Measurements from ENCODE around the gene ENTPD6.
"Not testable (repeated sequence)": the region's sequence is repeated elsewhere in the genome, so short reads cannot be mapped to it uniquely, and the experiment has no call there.

ENTPD6 gene

GRCh38 chr20:25252686-25253421, 57.3 kb downstream of the ENTPD6 start:
- peaks cover 16% of the 10 kb centered on the region; the same call in 1 of the 2 replicates for H3K4me1 ChIP-seq (ENCODE audit: insufficient read depth, low read length)
- no peak overlapping the region for H3K9ac ChIP-seq (ENCODE audit: low read depth, low read length)
- H3K36me3 ChIP-seq (ENCODE audit: insufficient read depth, low read length), result no peaks in the 10 kb centered on the region; the same call in none of the 2 replicates
- H3K9me3 ChIP-seq (ENCODE audit: control insufficient read depth, insufficient read depth, low read length), result no peaks in the 10 kb centered on the region

GRCh38 chr20:25253606-25254275, 58.2 kb downstream of the ENTPD6 start:
- no peaks in the 10 kb centered on the region for H3K9me3 ChIP-seq (ENCODE audit: control insufficient read depth, insufficient read depth, low read length)
- peaks cover 16% of the 10 kb centered on the region; the same call in 1 of the 2 replicates for H3K4me1 ChIP-seq (ENCODE audit: insufficient read depth, low read length)
- no peak overlapping the region for H3K9ac ChIP-seq (ENCODE audit: low read depth, low read length)
- no peaks in the 10 kb centered on the region; the same call in none of the 2 replicates for H3K36me3 ChIP-seq (ENCODE audit: insufficient read depth, low read length)

- H3K9ac ChIP-seq (ENCODE audit: low read depth, low read length), result no peak overlapping the region
- peaks cover 16% of the 10 kb centered on the region; the same call in 1 of the 2 replicates for H3K4me1 ChIP-seq (ENCODE audit: insufficient read depth, low read length)
Observed at GRCh38 chr20:25254571-25254970, 59.1 kb downstream of the ENTPD6 start.

GRCh38 chr20:25254986-25255680, 59.6 kb downstream of the ENTPD6 start:
- Histone ChIP-seq H3K4me1 (ENCODE audit: insufficient read depth, low read length) (peaks cover 16% of the 10 kb centered on the region; the same call in 1 of the 2 replicates), H3K36me3 (ENCODE audit: insufficient read depth, low read length) (no peaks in the 10 kb centered on the region; the same call in none of the 2 replicates), H3K9me3 (ENCODE audit: control insufficient read depth, insufficient read depth, low read length) (no peaks in the 10 kb centered on the region), H3K9ac (ENCODE audit: low read depth, low read length) (no peak overlapping the region)

More at GRCh38 chr20:25254571-25254970, 59.1 kb downstream of the ENTPD6 start:
- H3K36me3 ChIP-seq (ENCODE audit: insufficient read depth, low read length), result no peaks in the 10 kb centered on the region; the same call in none of the 2 replicates
- H3K9me3 ChIP-seq (ENCODE audit: control insufficient read depth, insufficient read depth, low read length), result no peaks in the 10 kb centered on the region

GRCh38 chr20:25256226-25256859, 60.8 kb downstream of the ENTPD6 start:
- Histone ChIP-seq H3K9ac (ENCODE audit: low read depth, low read length) (no peak overlapping the region), H3K36me3 (ENCODE audit: insufficient read depth, low read length) (no peaks in the 10 kb centered on the region; the same call in 1 of the 2 replicates), H3K4me1 (ENCODE audit: insufficient read depth, low read length) (peaks cover 16% of the 10 kb centered on the region; the same call in 1 of the 2 replicates), H3K9me3 (ENCODE audit: control insufficient read depth, insufficient read depth, low read length) (no peaks in the 10 kb centered on the region)

- no peaks in the 10 kb centered on the region; the same call in none of the 2 replicates for H3K36me3 ChIP-seq (ENCODE audit: insufficient read depth, low read length)
- no peaks in the 10 kb centered on the region for H3K9me3 ChIP-seq (ENCODE audit: control insufficient read depth, insufficient read depth, low read length)
- H3K4me1 ChIP-seq (ENCODE audit: insufficient read depth, low read length), result peaks cover 13% of the 10 kb centered on the region; the same call in 1 of the 2 replicates
- no peak overlapping the region for H3K9ac ChIP-seq (ENCODE audit: low read depth, low read length)
Observed at GRCh38 chr20:25257130-25257529, 61.6 kb downstream of the ENTPD6 start.

GRCh38 chr20:25257756-25258475, 62.4 kb downstream of the ENTPD6 start:
- Histone ChIP-seq H3K9ac (ENCODE audit: low read depth, low read length) (no peak overlapping the region), H3K4me1 (ENCODE audit: insufficient read depth, low read length) (0 out of 2 replicates have a peak, but pooled peaks cover 6% of the 10 kb centered on the region), H3K36me3 (ENCODE audit: insufficient read depth, low read length) (no peaks in the 10 kb centered on the region; the same call in none of the 2 replicates), H3K9me3 (ENCODE audit: control insufficient read depth, insufficient read depth, low read length) (no peaks in the 10 kb centered on the region)

- Histone ChIP-seq H3K4me1 (ENCODE audit: insufficient read depth, low read length) (0 out of 2 replicates have a peak, but pooled peaks cover 4% of the 10 kb centered on the region), H3K36me3 (ENCODE audit: insufficient read depth, low read length) (no peaks in the 10 kb centered on the region; the same call in none of the 2 replicates), H3K9ac (ENCODE audit: low read depth, low read length) (no peak overlapping the region), H3K9me3 (ENCODE audit: control insufficient read depth, insufficient read depth, low read length) (no peaks in the 10 kb centered on the region)
Observed at GRCh38 chr20:25258476-25258805, 62.9 kb downstream of the ENTPD6 start.

GRCh38 chr20:25258828-25259227, 63.3 kb downstream of the ENTPD6 start:
- no peak overlapping the region for H3K9ac ChIP-seq (ENCODE audit: low read depth, low read length)
- 0 out of 2 replicates have a peak, but pooled peaks cover 4% of the 10 kb centered on the region for H3K4me1 ChIP-seq (ENCODE audit: insufficient read depth, low read length)
- H3K36me3 ChIP-seq (ENCODE audit: insufficient read depth, low read length), result no peaks in the 10 kb centered on the region; the same call in none of the 2 replicates
- H3K9me3 ChIP-seq (ENCODE audit: control insufficient read depth, insufficient read depth, low read length), result no peaks in the 10 kb centered on the region

- H3K36me3 ChIP-seq (ENCODE audit: insufficient read depth, low read length), result no peaks in the 10 kb centered on the region; the same call in 1 of the 2 replicates
- H3K9ac ChIP-seq (ENCODE audit: low read depth, low read length), result no peak overlapping the region
- H3K9me3 ChIP-seq (ENCODE audit: control insufficient read depth, insufficient read depth, low read length), result no peaks in the 10 kb centered on the region
- H3K4me1 ChIP-seq (ENCODE audit: insufficient read depth, low read length), result 0 out of 2 replicates have a peak, but pooled peaks cover 4% of the 10 kb centered on the region
Observed at GRCh38 chr20:25259358-25259757, 63.8 kb downstream of the ENTPD6 start.

- Histone ChIP-seq H3K4me1 (ENCODE audit: insufficient read depth, low read length) (0 out of 2 replicates have a peak, but pooled peaks cover 4% of the 10 kb centered on the region), H3K36me3 (ENCODE audit: insufficient read depth, low read length) (no peaks in the 10 kb centered on the region; the same call in 1 of the 2 replicates), H3K9me3 (ENCODE audit: control insufficient read depth, insufficient read depth, low read length) (no peaks in the 10 kb centered on the region), H3K9ac (ENCODE audit: low read depth, low read length) (no peak overlapping the region)
Observed at GRCh38 chr20:25259788-25260254, 64.3 kb downstream of the ENTPD6 start.

- H3K9ac ChIP-seq (ENCODE audit: low read depth, low read length); H3K4me1 ChIP-seq (ENCODE audit: insufficient read depth, low read length); H3K36me3 ChIP-seq (ENCODE audit: insufficient read depth, low read length); H3K9me3 ChIP-seq (ENCODE audit: control insufficient read depth, insufficient read depth, low read length): not testable (repeated sequence)
Observed at GRCh38 chr20:25260770-25261437, 65.4 kb downstream of the ENTPD6 start.
